Measurements from ENCODE around the gene EGLN3. TPM values are rescaled to one million over a fixed set of nuclear protein-coding genes. Genes with fewer than 3 reads are reported as not detected.

Gene EGLN3
- total RNA-seq, 1 experiment from 2014 or later: 20.0 TPM

- DNase-seq (ENCODE audit: low spot score) (no peak), ATAC-seq (no peak)
- no peak for TF ChIP-seq ARID4B (CRISPR knock-in tag; IDR thresholded peaks at IDR 0.05; ENCODE audit: borderline replicate concordance)
- no peak for TF ChIP-seq HMGA2 (CRISPR knock-in tag; IDR thresholded peaks at IDR 0.05)
- no peak for TF ChIP-seq SP1 (CRISPR knock-in tag; conservative IDR thresholded peaks at IDR 0.05)
- TF ChIP-seq ATF1 (CRISPR knock-in tag; IDR thresholded peaks at IDR 0.05): no peak
- no peak for TF ChIP-seq CBFB (CRISPR knock-in tag; IDR thresholded peaks at IDR 0.05; ENCODE audit: low read depth)
- TF ChIP-seq SOX15 (CRISPR knock-in tag; IDR thresholded peaks at IDR 0.05): no peak
- no peak for TF ChIP-seq NR3C1 (CRISPR knock-in tag; conservative IDR thresholded peaks at IDR 0.05; ENCODE audit: low read depth)
- TF ChIP-seq FOXK1 (CRISPR knock-in tag; IDR thresholded peaks at IDR 0.05): no peak
- Mint-ChIP-seq H3K27me3 (ENCODE audit: low read depth) (no peaks in the 10 kb centered on the region), H3K4me3 (no peak overlapping the region), H3K4me1 (peaks cover 30% of the 10 kb centered on the region), H3K9me3 (peaks cover 4% of the 10 kb centered on the region; the same call in 1 of the 2 replicates), H3K27ac (no peak overlapping the region), H3K36me3 (peaks cover 6% of the 10 kb centered on the region; the same call in 1 of the 2 replicates)
- POLR2A ChIA-PET: no interaction called here
- CTCF ChIA-PET: interaction anchor here (0.6 kb wide), 2 partner anchors 313 to 1006 kb away, joined by 3 to 4 read pairs; no protein-coding TSS in a partner anchor
These were observed 36.0 kb downstream of the EGLN3 start for GRCh38 chr14:33914676-33915516.

- ChIA-PET POLR2A (no interaction called here), CTCF (interaction anchor here (0.9 to 3.3 kb wide), 3 partner anchors 62 to 118 kb away, joined by 3 to 31 read pairs (median 4); no protein-coding TSS in a partner anchor)
- no peaks in the 10 kb centered on the region for H3K27me3 Mint-ChIP-seq (ENCODE audit: low read depth)
- no peak for TF ChIP-seq MYBL2 (CRISPR knock-in tag; IDR thresholded peaks at IDR 0.05)
- TF ChIP-seq NFYB (CRISPR knock-in tag; conservative IDR thresholded peaks at IDR 0.05; ENCODE audit: low read depth): no peak
- TF ChIP-seq CREM (CRISPR knock-in tag; IDR thresholded peaks at IDR 0.05): no peak
- TF ChIP-seq CDX4 (CRISPR knock-in tag; IDR thresholded peaks at IDR 0.05; ENCODE audit: borderline replicate concordance): no peak
- no peak for TF ChIP-seq FOXK1 (CRISPR knock-in tag; IDR thresholded peaks at IDR 0.05)
- no peak for TF ChIP-seq STAT6 (CRISPR knock-in tag; conservative IDR thresholded peaks at IDR 0.05; ENCODE audit: low read depth)
- TF ChIP-seq NR3C1 (CRISPR knock-in tag; conservative IDR thresholded peaks at IDR 0.05; ENCODE audit: low read depth): no peak
- no peak for TF ChIP-seq PRDM15 (CRISPR knock-in tag; IDR thresholded peaks at IDR 0.05)
- no peak for TF ChIP-seq KAT7 (CRISPR knock-in tag; IDR thresholded peaks at IDR 0.05; ENCODE audit: borderline replicate concordance)
- TF ChIP-seq ZNF671 (CRISPR knock-in tag; IDR thresholded peaks at IDR 0.05): no peak
- no peak for TF ChIP-seq ERG (CRISPR knock-in tag; IDR thresholded peaks at IDR 0.05)
- peaks cover 8% of the 10 kb centered on the region for H3K4me1 Mint-ChIP-seq
- no peaks in the 10 kb centered on the region for H3K36me3 Mint-ChIP-seq
- DNase-seq (ENCODE audit: low spot score): no peak
- peaks cover 7% of the 10 kb centered on the region for H3K9me3 Mint-ChIP-seq
- no peak overlapping the region for H3K27ac Mint-ChIP-seq
- no peak overlapping the region for H3K4me3 Mint-ChIP-seq
- no peak for ATAC-seq
These were observed 39.8 kb downstream of the EGLN3 start for GRCh38 chr14:33911046-33911445.
